Esophagus muscularis mucosa (tissue), 4 donors: Measurements from ENCODE around the gene PLSCR3. TPM values are rescaled to one million over a fixed set of nuclear protein-coding genes. Genes with fewer than 3 reads are reported as not detected.

Experiments
- DNase-seq: peaks from one replicate; pipeline ENCODE4 v3.0.0-alpha.2; 2017; ENCODE audit errors: extremely low spot score
- H3K27ac ChIP-seq, 4 donors: fragments of 200-600 bp; sonication (generic); replicated peaks in 1 of 4; 1 replicate in 3 of 4; 2 replicates in 1 of 4; pipeline ENCODE4 v1.5.1; 2016 to 2019; ENCODE audit warnings: mild to moderate bottlenecking in 1 of 4
- H3K27me3 ChIP-seq, 4 donors: fragments of 200-600 bp; sonication (generic); one replicate each; pipeline versions ENCODE4 v1.5.1 to v1.6.0; 2016 to 2019
- H3K36me3 ChIP-seq, 4 donors: fragments of 200-600 bp; sonication (generic); one replicate each; pipeline ENCODE4 v1.5.1; 2016 to 2019
- H3K4me1 ChIP-seq, 4 donors: fragments of 200-600 bp; sonication (generic); one replicate each; pipeline ENCODE4 v1.5.1; 2016 to 2019
- H3K4me3 ChIP-seq, 4 donors: fragments of 200-600 bp; sonication (generic); 1 replicate in 2 of 4; 2 replicates in 2 of 4; pipeline ENCODE4 v1.5.1; 2016 to 2019; ENCODE audit warnings: mild to moderate bottlenecking in 4 of 4, moderate library complexity in 1 of 4
- H3K9me3 ChIP-seq, 4 donors: fragments of 200-600 bp; sonication (generic); 1 replicate in 3 of 4; 2 replicates in 1 of 4; pipeline ENCODE4 v1.5.1; 2016 to 2019
- CTCF ChIP-seq, 3 experiments: fragments of 200-600 bp in 2 of 3; fragments of 450-650 bp in 1 of 3; sonication (generic) in 2 of 3; IDR thresholded peaks; one replicate each; pipeline ENCODE4 v1.5.1; 2017 to 2019; ENCODE audit warnings: antibody characterized with exemption in 3 of 3, mild to moderate bottlenecking in 2 of 3, moderate library complexity in 1 of 3
- EP300 ChIP-seq: sonication (generic); formaldehyde crosslinking; IDR thresholded peaks from one replicate; pipeline ENCODE4 v1.6.1; 2017; ENCODE audit warnings: antibody characterized with exemption
- POLR2A ChIP-seq: fragments of 450-650 bp; IDR thresholded peaks from one replicate; pipeline ENCODE4 v1.6.1; 2017; ENCODE audit warnings: antibody characterized with exemption, moderate library complexity, mild to moderate bottlenecking, low read depth
- POLR2AphosphoS5 ChIP-seq, 2 donors: sonication (generic); formaldehyde crosslinking; IDR thresholded peaks; one replicate each; pipeline ENCODE4 v1.6.1; 2017; ENCODE audit warnings: antibody characterized with exemption in 2 of 2
- WGBS: methylation state at CpG from one replicate; pipeline ENCODE4 v1.1.5; 2018; 5-methylcytosine and 5-hydroxymethylcytosine counted together
- intact Hi-C: fragments of 100-400 bp; cut with DNase I; formaldehyde crosslinking; loops from one replicate; pipeline ENCODE4 v1.15.1; 2023
- total RNA-seq, 4 donors: library from RNA; depleted of rRNA; stranded (reverse); fragments of >200 nt; gene quantifications; one replicate each; pipeline versions ENCODE4 v1.1.0 to v1.2.1, GENCODE V29; 2016

Gene PLSCR3
- total RNA-seq, 4 donors from 2014 or later, result 17.7 to 39.9 (median 24.3) TPM

- no peaks in the 10 kb centered on the region for H3K36me3 ChIP-seq
- TF ChIP-seq EP300 (no peak), CTCF (IDR thresholded peaks at IDR 0.05) (no peak), POLR2AphosphoS5 (IDR thresholded peaks at IDR 0.05) (no peak), POLR2A (no peak)
- H3K4me3 ChIP-seq, result no peak overlapping the region
- WGBS, result 95% methylated on average over 32 of the region's 33 CpGs
- H3K4me1 ChIP-seq, result no peaks in the 10 kb centered on the region
- H3K27ac ChIP-seq, result no peak overlapping the region
- DNase-seq, result no peak
- no peaks in the 10 kb centered on the region for H3K27me3 ChIP-seq
- no peaks in the 10 kb centered on the region for H3K9me3 ChIP-seq
- intact Hi-C loops, result no loop called here
Measured at GRCh38 chr17:7426203-7426863, 32.0 kb upstream of the PLSCR3 start.

- no peak for DNase-seq
Measured at GRCh38 chr17:7425756-7426155, 31.4 kb upstream of the PLSCR3 start.

GRCh38 chr17:7425316-7425715 is 31.0 kb upstream of the PLSCR3 start, which contains the start of gene SPEM2:
Gene SPEM2, plus strand, starts transcription at chr17:7425616. Its CDS starts 73 bp downstream, at chr17:7425689.
- Histone ChIP-seq H3K27ac (no peak within 1 kb of the TSS), H3K4me1 (no peaks in the 10 kb centered on the region), H3K27me3 (no peaks in the 10 kb centered on the region), H3K9me3 (no peaks in the 10 kb centered on the region), H3K36me3 (no peaks in the 10 kb centered on the region), H3K4me3 (no peak within 1 kb of the TSS)
- WGBS, result 86% methylated on average over 7 of the region's 7 CpGs
- no peak for TF ChIP-seq CTCF (IDR thresholded peaks at IDR 0.05)
- TF ChIP-seq POLR2AphosphoS5 (IDR thresholded peaks at IDR 0.05), result no peak
- no peak for TF ChIP-seq POLR2A
- TF ChIP-seq EP300, result no peak
- no peak for DNase-seq
- intact Hi-C loops, result no loop called here

More at GRCh38 chr17:7425756-7426155, 31.4 kb upstream of the PLSCR3 start:
- intact Hi-C loops, result no loop called here
- Histone ChIP-seq H3K4me1 (no peaks in the 10 kb centered on the region), H3K27me3 (no peaks in the 10 kb centered on the region), H3K9me3 (no peaks in the 10 kb centered on the region), H3K36me3 (no peaks in the 10 kb centered on the region), H3K27ac (no peak overlapping the region), H3K4me3 (no peak overlapping the region)
- no CpG with 5 or more reads among the region's 8 CpGs for WGBS
- TF ChIP-seq CTCF (IDR thresholded peaks at IDR 0.05) (no peak), POLR2AphosphoS5 (IDR thresholded peaks at IDR 0.05) (no peak), POLR2A (no peak), EP300 (no peak)

- no peaks in the 10 kb centered on the region for H3K36me3 ChIP-seq
- no peak for TF ChIP-seq CTCF (IDR thresholded peaks at IDR 0.05)
- TF ChIP-seq POLR2AphosphoS5 (IDR thresholded peaks at IDR 0.05), result no peak
- TF ChIP-seq POLR2A, result no peak
- TF ChIP-seq EP300, result no peak
- no peaks in the 10 kb centered on the region for H3K4me1 ChIP-seq
- whole genome bisulfite sequencing, result 43% methylated on average over 4 of the region's 4 CpGs
- no peaks in the 10 kb centered on the region for H3K27me3 ChIP-seq
- DNase-seq, result no peak
- no peaks in the 10 kb centered on the region for H3K9me3 ChIP-seq
- intact Hi-C loops, result no loop called here
- H3K27ac ChIP-seq, result no peak overlapping the region
- H3K4me3 ChIP-seq, result no peak overlapping the region
Measured at GRCh38 chr17:7423679-7424078, 29.4 kb upstream of the PLSCR3 start.

- no peaks in the 10 kb centered on the region for H3K9me3 ChIP-seq
- no peaks in the 10 kb centered on the region for H3K27me3 ChIP-seq
- H3K27ac ChIP-seq, result no peak overlapping the region
- 96% methylated on average over 11 of the region's 16 CpGs for WGBS
- peaks cover 0 to 20% (median 9%) of the 10 kb centered on the region in 4 donors for H3K36me3 ChIP-seq
- DNase-seq, result no peak
- no peak overlapping the region for H3K4me3 ChIP-seq
- intact Hi-C loops, result no loop called here
- no peak for TF ChIP-seq POLR2A
- TF ChIP-seq EP300, result no peak
- TF ChIP-seq CTCF (IDR thresholded peaks at IDR 0.05), result no peak
- no peak for TF ChIP-seq POLR2AphosphoS5 (IDR thresholded peaks at IDR 0.05)
- no peaks in the 10 kb centered on the region for H3K4me1 ChIP-seq
Measured at GRCh38 chr17:7421186-7421585, 26.9 kb upstream of the PLSCR3 start.
